IMR-90 (cell line): ENCODE results near the gene DEFB131B.
"Not testable (repeated sequence)": the region's sequence is repeated elsewhere in the genome, so short reads cannot be mapped to it uniquely, and the experiment has no call there.

Experiments used
- BHLHE40 ChIP-seq: fragments of 150-350 bp; IDR thresholded peaks from 2 replicates; pipeline ENCODE4 v1.6.1; 2016; ENCODE audit warnings: mild to moderate bottlenecking, low read depth, low read length
- CEBPB ChIP-seq: IDR thresholded peaks from 2 replicates; pipeline ENCODE4 v1.6.1; 2012; ENCODE audit warnings: low read depth, low read length, improper control_type of control experiment
- CHD1 ChIP-seq: IDR thresholded peaks from 2 replicates; pipeline ENCODE4 v1.6.1; 2012; ENCODE audit warnings: low read depth, low read length, improper control_type of control experiment
- FOS ChIP-seq: fragments of 150-350 bp; IDR thresholded peaks from 2 replicates; pipeline ENCODE4 v1.6.1; 2016; ENCODE audit warnings: low read depth, low read length
- MAZ ChIP-seq: IDR thresholded peaks from 2 replicates; pipeline ENCODE4 v1.6.1; 2012; ENCODE audit warnings: low read depth, mild to moderate bottlenecking, low read length, improper control_type of control experiment, moderate library complexity, borderline replicate concordance
- POLR2A ChIP-seq: IDR thresholded peaks from 2 replicates; pipeline ENCODE4 v1.6.1; 2012; ENCODE audit warnings: mild to moderate bottlenecking, low read depth, low read length
- RAD21 ChIP-seq: IDR thresholded peaks from 2 replicates; pipeline ENCODE4 v1.6.1; 2012; ENCODE audit warnings: low read length, improper control_type of control experiment
- RCOR1 ChIP-seq: IDR thresholded peaks from 2 replicates; pipeline ENCODE4 v1.6.1; 2012; ENCODE audit warnings: mild to moderate bottlenecking, low read length, improper control_type of control experiment; ENCODE audit not compliant: insufficient replicate concordance
- RFX5 ChIP-seq: IDR thresholded peaks from 2 replicates; pipeline ENCODE4 v1.8.0; 2012; ENCODE audit warnings: low read depth, mild to moderate bottlenecking, low read length, moderate library complexity
- TF ChIP-seq, protein P1 (sequence below): conservative IDR thresholded peaks from 2 replicates; pipeline ENCODE4 v1.5.1; 2012; ENCODE audit warnings: mild to moderate bottlenecking, low read depth, low read length, improper control_type of control experiment
- TF ChIP-seq, protein P2 (sequence below): fragments of 150-350 bp; IDR thresholded peaks from 2 replicates; pipeline ENCODE4 v1.6.1; 2017; ENCODE audit warnings: mild to moderate bottlenecking, antibody characterized with exemption, low read length, low read depth
- TF ChIP-seq, protein P3 (sequence below): fragments of 150-350 bp; IDR thresholded peaks from 2 replicates; pipeline ENCODE4 v1.6.1; 2016; ENCODE audit warnings: low read depth, mild to moderate bottlenecking, low read length, moderate library complexity, borderline replicate concordance

DNA sequence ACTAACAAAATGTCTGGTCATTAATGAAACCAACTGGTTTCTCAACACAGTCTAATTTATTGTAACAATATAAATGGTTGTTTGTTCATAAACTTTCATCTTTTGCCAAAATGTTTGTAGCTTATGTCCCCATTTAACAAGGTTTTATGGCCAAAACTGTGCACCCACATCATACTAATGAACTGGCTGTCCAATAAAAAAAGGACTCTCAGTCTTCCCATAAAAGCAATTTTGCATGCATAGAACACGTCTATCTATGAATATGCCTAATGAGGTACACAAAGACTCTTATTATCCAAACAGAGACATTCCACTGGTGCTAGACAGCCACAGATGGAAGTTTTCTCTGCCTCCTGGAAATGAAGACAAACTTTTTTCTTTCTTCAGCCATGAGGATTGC, 45.4 kb upstream of the DEFB131B start, which contains the start of gene DEFB108B:
- TF ChIP-seq, protein P1, sequence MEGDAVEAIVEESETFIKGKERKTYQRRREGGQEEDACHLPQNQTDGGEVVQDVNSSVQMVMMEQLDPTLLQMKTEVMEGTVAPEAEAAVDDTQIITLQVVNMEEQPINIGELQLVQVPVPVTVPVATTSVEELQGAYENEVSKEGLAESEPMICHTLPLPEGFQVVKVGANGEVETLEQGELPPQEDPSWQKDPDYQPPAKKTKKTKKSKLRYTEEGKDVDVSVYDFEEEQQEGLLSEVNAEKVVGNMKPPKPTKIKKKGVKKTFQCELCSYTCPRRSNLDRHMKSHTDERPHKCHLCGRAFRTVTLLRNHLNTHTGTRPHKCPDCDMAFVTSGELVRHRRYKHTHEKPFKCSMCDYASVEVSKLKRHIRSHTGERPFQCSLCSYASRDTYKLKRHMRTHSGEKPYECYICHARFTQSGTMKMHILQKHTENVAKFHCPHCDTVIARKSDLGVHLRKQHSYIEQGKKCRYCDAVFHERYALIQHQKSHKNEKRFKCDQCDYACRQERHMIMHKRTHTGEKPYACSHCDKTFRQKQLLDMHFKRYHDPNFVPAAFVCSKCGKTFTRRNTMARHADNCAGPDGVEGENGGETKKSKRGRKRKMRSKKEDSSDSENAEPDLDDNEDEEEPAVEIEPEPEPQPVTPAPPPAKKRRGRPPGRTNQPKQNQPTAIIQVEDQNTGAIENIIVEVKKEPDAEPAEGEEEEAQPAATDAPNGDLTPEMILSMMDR: not testable (repeated sequence)
- TF ChIP-seq, protein P2, sequence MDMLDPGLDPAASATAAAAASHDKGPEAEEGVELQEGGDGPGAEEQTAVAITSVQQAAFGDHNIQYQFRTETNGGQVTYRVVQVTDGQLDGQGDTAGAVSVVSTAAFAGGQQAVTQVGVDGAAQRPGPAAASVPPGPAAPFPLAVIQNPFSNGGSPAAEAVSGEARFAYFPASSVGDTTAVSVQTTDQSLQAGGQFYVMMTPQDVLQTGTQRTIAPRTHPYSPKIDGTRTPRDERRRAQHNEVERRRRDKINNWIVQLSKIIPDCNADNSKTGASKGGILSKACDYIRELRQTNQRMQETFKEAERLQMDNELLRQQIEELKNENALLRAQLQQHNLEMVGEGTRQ: not testable (repeated sequence)
- not testable (repeated sequence) for TF ChIP-seq RFX5, RAD21, CEBPB, MAZ, FOS, POLR2A, RCOR1, CHD1, BHLHE40
- TF ChIP-seq, protein P3, sequence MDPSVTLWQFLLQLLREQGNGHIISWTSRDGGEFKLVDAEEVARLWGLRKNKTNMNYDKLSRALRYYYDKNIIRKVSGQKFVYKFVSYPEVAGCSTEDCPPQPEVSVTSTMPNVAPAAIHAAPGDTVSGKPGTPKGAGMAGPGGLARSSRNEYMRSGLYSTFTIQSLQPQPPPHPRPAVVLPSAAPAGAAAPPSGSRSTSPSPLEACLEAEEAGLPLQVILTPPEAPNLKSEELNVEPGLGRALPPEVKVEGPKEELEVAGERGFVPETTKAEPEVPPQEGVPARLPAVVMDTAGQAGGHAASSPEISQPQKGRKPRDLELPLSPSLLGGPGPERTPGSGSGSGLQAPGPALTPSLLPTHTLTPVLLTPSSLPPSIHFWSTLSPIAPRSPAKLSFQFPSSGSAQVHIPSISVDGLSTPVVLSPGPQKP: not testable (repeated sequence)
